Left ventricle myocardium inferior (tissue), 1 donor: ENCODE measurements around the gene CNTN4. TPM values are rescaled to one million over a fixed set of nuclear protein-coding genes. Genes with fewer than 3 reads are reported as not detected.

Experiments used
- DNase-seq: peaks from one replicate; pipeline ENCODE4 v3.0.0-alpha.2; 2020
- H3K27ac ChIP-seq: fragments of 200-600 bp; replicated peaks from 2 replicates; pipeline ENCODE4 v1.8.0; 2021
- H3K27me3 ChIP-seq: fragments of 200-600 bp; 2 replicates; pipeline ENCODE4 v1.8.0; 2021; ENCODE audit warnings: low read depth
- H3K36me3 ChIP-seq: fragments of 200-600 bp; 2 replicates; pipeline ENCODE4 v1.8.0; 2021
- H3K4me1 ChIP-seq: fragments of 200-600 bp; 2 replicates; pipeline ENCODE4 v1.8.0; 2021
- H3K4me3 ChIP-seq: fragments of 200-600 bp; 2 replicates; pipeline ENCODE4 v1.8.0; 2021; ENCODE audit warnings: mild to moderate bottlenecking, moderate library complexity
- H3K9me3 ChIP-seq: fragments of 200-600 bp; replicated peaks from 2 replicates; pipeline ENCODE4 v1.8.0; 2021
- intact Hi-C: fragments of 100-400 bp; cut with micrococcal nuclease; formaldehyde crosslinking; loops from one replicate; pipeline ENCODE4 v1.11.0; 2022
- total RNA-seq: library from RNA; stranded (reverse); fragmentation: NEBNext Ultra II Directional; extraction: Animal tissue kit (Norgen Biotek cat#: 25700); gene quantifications from one replicate; pipeline ENCODE4 v1.2.1, GENCODE V29; 2021
- TF ChIP-seq, protein P1 (sequence below): fragments of 200-600 bp; IDR thresholded peaks from 2 replicates; pipeline ENCODE4 v1.8.0; 2021; ENCODE audit warnings: antibody characterized with exemption, mild to moderate bottlenecking, borderline replicate concordance
- donor health status: DM: no; HTN: yes; CAD: no; lungs with severe emphysema.

CNTN4 gene
- total RNA-seq, 1 donor from 2014 or later: 1.2 TPM

DNA sequence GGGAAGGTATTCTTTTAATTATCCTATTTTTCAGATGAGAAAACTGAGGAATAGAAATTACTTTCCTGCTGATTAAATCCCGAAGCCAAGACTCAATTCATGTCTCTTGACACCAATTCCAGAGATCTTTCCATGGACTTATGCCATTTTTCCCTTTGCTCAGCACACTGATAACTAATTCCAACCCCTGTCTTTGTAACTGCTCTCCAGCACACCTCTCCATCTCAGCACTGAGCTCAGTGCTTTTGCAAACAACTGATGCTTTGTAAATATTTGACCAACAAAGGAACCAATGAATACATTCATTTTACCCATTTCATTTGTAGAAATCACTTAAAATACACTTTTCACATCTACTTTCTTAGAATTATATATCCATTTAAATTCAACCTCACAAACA is 762.5 kb downstream of the CNTN4 start:
- intact Hi-C loops: no loop called here
- H3K27ac ChIP-seq: no peak overlapping the region
- no peaks in the 10 kb centered on the region for H3K9me3 ChIP-seq
- DNase-seq: no peak
- TF ChIP-seq, protein P1, sequence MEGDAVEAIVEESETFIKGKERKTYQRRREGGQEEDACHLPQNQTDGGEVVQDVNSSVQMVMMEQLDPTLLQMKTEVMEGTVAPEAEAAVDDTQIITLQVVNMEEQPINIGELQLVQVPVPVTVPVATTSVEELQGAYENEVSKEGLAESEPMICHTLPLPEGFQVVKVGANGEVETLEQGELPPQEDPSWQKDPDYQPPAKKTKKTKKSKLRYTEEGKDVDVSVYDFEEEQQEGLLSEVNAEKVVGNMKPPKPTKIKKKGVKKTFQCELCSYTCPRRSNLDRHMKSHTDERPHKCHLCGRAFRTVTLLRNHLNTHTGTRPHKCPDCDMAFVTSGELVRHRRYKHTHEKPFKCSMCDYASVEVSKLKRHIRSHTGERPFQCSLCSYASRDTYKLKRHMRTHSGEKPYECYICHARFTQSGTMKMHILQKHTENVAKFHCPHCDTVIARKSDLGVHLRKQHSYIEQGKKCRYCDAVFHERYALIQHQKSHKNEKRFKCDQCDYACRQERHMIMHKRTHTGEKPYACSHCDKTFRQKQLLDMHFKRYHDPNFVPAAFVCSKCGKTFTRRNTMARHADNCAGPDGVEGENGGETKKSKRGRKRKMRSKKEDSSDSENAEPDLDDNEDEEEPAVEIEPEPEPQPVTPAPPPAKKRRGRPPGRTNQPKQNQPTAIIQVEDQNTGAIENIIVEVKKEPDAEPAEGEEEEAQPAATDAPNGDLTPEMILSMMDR: no peak
- H3K4me1 ChIP-seq: no peaks in the 10 kb centered on the region
- H3K36me3 ChIP-seq: no peaks in the 10 kb centered on the region
- H3K27me3 ChIP-seq: no peaks in the 10 kb centered on the region
- H3K4me3 ChIP-seq: no peak overlapping the region

DNA sequence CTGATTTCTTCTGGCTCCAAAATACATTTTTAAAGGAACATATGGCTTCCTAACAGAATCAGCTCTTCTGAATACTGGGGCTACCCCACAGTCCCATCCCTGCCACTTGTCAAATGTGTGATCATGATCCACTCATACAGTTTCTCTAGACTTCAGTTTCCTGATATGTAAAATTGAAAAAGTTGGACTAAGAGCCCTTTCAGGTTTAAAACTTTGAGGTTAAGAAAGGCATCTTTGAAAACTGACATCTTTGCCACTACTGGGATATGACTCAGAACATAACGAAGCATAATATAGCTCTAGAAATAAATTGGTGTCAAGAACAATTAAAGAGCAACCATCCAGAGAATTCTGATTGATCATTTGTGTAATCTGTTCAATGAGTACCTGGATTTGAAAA is 763.3 kb downstream of the CNTN4 start:
- Histone ChIP-seq H3K27me3 (no peaks in the 10 kb centered on the region), H3K4me3 (no peak overlapping the region), H3K9me3 (no peaks in the 10 kb centered on the region), H3K4me1 (no peaks in the 10 kb centered on the region), H3K36me3 (no peaks in the 10 kb centered on the region), H3K27ac (no peak overlapping the region)
- intact Hi-C loops: no loop called here
- TF ChIP-seq, protein P1: no peak
- DNase-seq: no peak

DNA sequence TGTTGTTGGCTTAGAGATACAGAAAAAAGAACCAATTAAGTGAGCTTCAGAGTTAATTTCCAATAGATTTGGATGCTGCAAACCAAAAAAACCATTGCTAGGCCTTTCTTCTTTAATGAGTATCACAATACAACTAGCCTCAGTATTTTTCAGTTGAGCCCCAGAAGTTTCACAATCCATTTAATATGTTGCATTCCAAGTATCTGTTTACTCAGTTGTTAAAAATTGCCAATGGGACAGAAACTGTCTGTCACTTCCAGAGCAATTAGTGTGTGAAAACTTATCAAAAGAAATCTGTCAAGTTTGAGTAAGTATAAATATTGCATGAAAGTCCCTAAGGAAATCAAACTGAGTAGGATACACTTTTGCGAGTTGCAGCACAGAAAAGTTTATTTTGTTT is 763.7 kb downstream of the CNTN4 start:
- Histone ChIP-seq H3K27me3 (no peaks in the 10 kb centered on the region), H3K4me1 (no peaks in the 10 kb centered on the region), H3K9me3 (no peaks in the 10 kb centered on the region), H3K36me3 (no peaks in the 10 kb centered on the region), H3K27ac (no peak overlapping the region), H3K4me3 (no peak overlapping the region)
- intact Hi-C loops: no loop called here
- TF ChIP-seq, protein P1: no peak
- DNase-seq: no peak

DNA sequence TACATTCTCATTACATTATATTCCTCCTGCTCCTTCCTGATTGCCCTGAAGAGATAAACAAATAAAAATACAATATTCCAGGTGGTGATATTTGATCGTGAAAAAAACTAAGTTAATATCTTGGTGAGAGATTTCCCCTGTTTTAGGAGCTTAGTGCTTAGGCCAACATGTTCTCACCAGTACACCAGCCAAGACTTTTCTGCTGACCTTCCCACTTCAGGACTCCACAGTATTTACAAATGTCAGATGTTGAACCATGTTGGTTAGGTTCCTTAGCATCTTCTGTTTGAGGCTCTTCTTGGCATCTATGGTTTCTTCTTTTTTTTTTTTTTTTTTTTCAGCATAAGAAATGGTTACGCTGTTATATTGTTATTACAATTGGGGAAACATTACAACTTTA is 764.5 kb downstream of the CNTN4 start:
- TF ChIP-seq, protein P1: no peak
- Histone ChIP-seq H3K27ac (no peak overlapping the region), H3K36me3 (no peaks in the 10 kb centered on the region), H3K9me3 (no peaks in the 10 kb centered on the region), H3K4me1 (no peaks in the 10 kb centered on the region), H3K4me3 (no peak overlapping the region), H3K27me3 (no peaks in the 10 kb centered on the region)
- no peak for DNase-seq
- intact Hi-C loops: no loop called here

DNA sequence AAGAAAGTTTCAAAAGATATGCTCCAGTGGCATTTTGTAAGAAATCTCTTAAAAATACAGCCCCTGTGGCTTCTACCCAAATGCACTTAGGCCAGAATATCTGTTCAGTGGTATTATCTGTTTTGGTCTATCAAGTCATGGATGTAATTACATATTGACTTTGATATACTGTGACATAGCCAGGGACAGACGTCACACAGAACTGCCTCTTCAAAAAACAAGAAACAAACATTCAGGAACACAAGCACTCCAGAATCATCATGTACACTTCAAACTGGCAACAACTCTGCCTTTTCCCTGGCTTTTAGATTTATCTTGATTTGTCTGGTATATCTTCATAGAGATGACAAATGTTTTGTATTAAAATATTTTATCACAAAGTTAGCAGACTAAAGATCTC is 771.2 kb downstream of the CNTN4 start:
- no peaks in the 10 kb centered on the region for H3K36me3 ChIP-seq
- TF ChIP-seq, protein P1: no peak
- no peaks in the 10 kb centered on the region for H3K9me3 ChIP-seq
- intact Hi-C loops: no loop called here
- H3K27ac ChIP-seq: no peak overlapping the region
- no peaks in the 10 kb centered on the region for H3K27me3 ChIP-seq
- no peak for DNase-seq
- no peaks in the 10 kb centered on the region for H3K4me1 ChIP-seq
- H3K4me3 ChIP-seq: no peak overlapping the region
